ENCODE measurements around the gene SLC35B4. TPM values are rescaled to one million over a fixed set of nuclear protein-coding genes. Genes with fewer than 3 reads are reported as not detected.

Gene SLC35B4
- total and polyA plus RNA-seq, 2 experiments from 2014 or later, result 12.9 to 22.2 TPM

- no peak overlapping the region for H3K4me2 ChIP-seq (ENCODE audit: unreplicated experiment)
- H4K20me1 ChIP-seq (ENCODE audit: insufficient read depth), result no peaks in the 10 kb centered on the region
- no peak overlapping the region for H3K9ac ChIP-seq
- WGBS, 2 experiments (ENCODE audit: low coverage in 1 of 2, low lambda C conversion rate in 2 of 2, missing lambda C conversion rate in 2 of 2), result 37 to 62% methylated on average over 1 of the region's 1 CpG
- H3K27me3 ChIP-seq (replicated peaks; ENCODE audit: insufficient read depth), result no peaks in the 10 kb centered on the region
- H3K79me2 ChIP-seq (ENCODE audit: insufficient read depth), result no peaks in the 10 kb centered on the region
- no peak for DNase-seq
- in situ Hi-C loops (cut with MboI), result no loop called here
- no peaks in the 10 kb centered on the region for H3K36me3 ChIP-seq (ENCODE audit: low read depth)
- H3K4me1 ChIP-seq (ENCODE audit: insufficient read depth), result no peaks in the 10 kb centered on the region
- no peaks in the 10 kb centered on the region for H3F3A ChIP-seq (ENCODE audit: insufficient read depth)
- no peak for TF ChIP-seq EZH2 (IDR thresholded peaks at IDR 0.05; ENCODE audit: insufficient read depth, poor library complexity, severe bottlenecking)
- no peak for TF ChIP-seq EZH2phosphoT487 (IDR thresholded peaks at IDR 0.05; ENCODE audit: insufficient read depth, low read depth)
- no peaks in the 10 kb centered on the region for H3K9me2 ChIP-seq (ENCODE audit: insufficient read depth)
- no peak overlapping the region for H3K27ac ChIP-seq
- no peak overlapping the region for H3K4me3 ChIP-seq
- H2AFZ ChIP-seq, result no peak overlapping the region
- H3K9me3 ChIP-seq (ENCODE audit: low read depth), result no peaks in the 10 kb centered on the region
Measured at GRCh38 chr7:134350709-134351108, 34.0 kb upstream of the SLC35B4 start.

GRCh38 chr7:134347567-134347966, 30.8 kb upstream of the SLC35B4 start:
- no peak overlapping the region for H3K27ac ChIP-seq
- H3K9me2 ChIP-seq (ENCODE audit: insufficient read depth), result no peaks in the 10 kb centered on the region
- 0 out of 2 replicates have a peak, but pooled peaks cover 6% of the 10 kb centered on the region for H3K27me3 ChIP-seq (replicated peaks; ENCODE audit: insufficient read depth)
- no peaks in the 10 kb centered on the region for H3F3A ChIP-seq (ENCODE audit: insufficient read depth)
- H4K20me1 ChIP-seq (ENCODE audit: insufficient read depth), result no peaks in the 10 kb centered on the region
- H3K9ac ChIP-seq, result no peak overlapping the region
- H3K9me3 ChIP-seq (ENCODE audit: low read depth), result no peaks in the 10 kb centered on the region
- H3K4me2 ChIP-seq (ENCODE audit: unreplicated experiment), result no peak overlapping the region
- DNase-seq, result no peak
- 48 to 53% methylated on average over 5 of the region's 5 CpGs for WGBS, 2 experiments (ENCODE audit: low coverage in 1 of 2, low lambda C conversion rate in 2 of 2, missing lambda C conversion rate in 2 of 2)
- no peaks in the 10 kb centered on the region for H3K79me2 ChIP-seq (ENCODE audit: insufficient read depth)
- no peaks in the 10 kb centered on the region for H3K4me1 ChIP-seq (ENCODE audit: insufficient read depth)
- no peaks in the 10 kb centered on the region for H3K36me3 ChIP-seq (ENCODE audit: low read depth)
- in situ Hi-C loops (cut with MboI), result no loop called here
- no peak overlapping the region for H2AFZ ChIP-seq
- no peak overlapping the region for H3K4me3 ChIP-seq
- TF ChIP-seq EZH2 (IDR thresholded peaks at IDR 0.05; ENCODE audit: insufficient read depth, poor library complexity, severe bottlenecking) (no peak), EZH2phosphoT487 (IDR thresholded peaks at IDR 0.05; ENCODE audit: insufficient read depth, low read depth) (no peak)

GRCh38 chr7:134343796-134344195, 27.1 kb upstream of the SLC35B4 start:
- Histone ChIP-seq H4K20me1 (ENCODE audit: insufficient read depth) (no peaks in the 10 kb centered on the region), H3K79me2 (ENCODE audit: insufficient read depth) (no peaks in the 10 kb centered on the region), H2AFZ (no peak overlapping the region), H3K36me3 (ENCODE audit: low read depth) (no peaks in the 10 kb centered on the region), H3K9me3 (ENCODE audit: low read depth) (no peaks in the 10 kb centered on the region), H3K27me3 (replicated peaks; ENCODE audit: insufficient read depth) (peaks cover 24% of the 10 kb centered on the region), H3K27ac (no peak overlapping the region), H3K9ac (no peak overlapping the region), H3F3A (ENCODE audit: insufficient read depth) (no peaks in the 10 kb centered on the region), H3K4me3 (no peak overlapping the region), H3K4me1 (ENCODE audit: insufficient read depth) (no peaks in the 10 kb centered on the region), H3K9me2 (ENCODE audit: insufficient read depth) (no peaks in the 10 kb centered on the region), H3K4me2 (ENCODE audit: unreplicated experiment) (no peak overlapping the region)
- DNase-seq, result no peak
- in situ Hi-C loops (cut with MboI), result no loop called here
- 62 to 64% methylated on average over 6 of the region's 6 CpGs for WGBS, 2 experiments (ENCODE audit: low coverage in 1 of 2, low lambda C conversion rate in 2 of 2, missing lambda C conversion rate in 2 of 2)
- no peak for TF ChIP-seq EZH2 (IDR thresholded peaks at IDR 0.05; ENCODE audit: insufficient read depth, poor library complexity, severe bottlenecking)
- no peak for TF ChIP-seq EZH2phosphoT487 (IDR thresholded peaks at IDR 0.05; ENCODE audit: insufficient read depth, low read depth)

- Histone ChIP-seq H3K79me2 (ENCODE audit: insufficient read depth) (no peaks in the 10 kb centered on the region), H3K4me3 (no peak overlapping the region), H4K20me1 (ENCODE audit: insufficient read depth) (no peaks in the 10 kb centered on the region), H3K4me1 (ENCODE audit: insufficient read depth) (no peaks in the 10 kb centered on the region), H3K36me3 (ENCODE audit: low read depth) (no peaks in the 10 kb centered on the region), H3K9me2 (ENCODE audit: insufficient read depth) (no peaks in the 10 kb centered on the region), H3K9me3 (ENCODE audit: low read depth) (no peaks in the 10 kb centered on the region), H3F3A (ENCODE audit: insufficient read depth) (no peaks in the 10 kb centered on the region), H3K4me2 (ENCODE audit: unreplicated experiment) (no peak overlapping the region), H3K27ac (no peak overlapping the region), H3K27me3 (replicated peaks; ENCODE audit: insufficient read depth) (peaks cover 24% of the 10 kb centered on the region), H2AFZ (no peak overlapping the region), H3K9ac (no peak overlapping the region)
- DNase-seq, result no peak
- TF ChIP-seq EZH2phosphoT487 (IDR thresholded peaks at IDR 0.05; ENCODE audit: insufficient read depth, low read depth), result no peak
- no peak for TF ChIP-seq EZH2 (IDR thresholded peaks at IDR 0.05; ENCODE audit: insufficient read depth, poor library complexity, severe bottlenecking)
- in situ Hi-C loops (cut with MboI), result no loop called here
Measured at GRCh38 chr7:134343136-134343535, 26.4 kb upstream of the SLC35B4 start.

GRCh38 chr7:134339475-134339874, 22.7 kb upstream of the SLC35B4 start:
- Histone ChIP-seq H3K4me3 (no peak overlapping the region), H4K20me1 (ENCODE audit: insufficient read depth) (no peaks in the 10 kb centered on the region), H3K9me3 (ENCODE audit: low read depth) (no peaks in the 10 kb centered on the region), H2AFZ (no peak overlapping the region), H3K27me3 (replicated peaks; ENCODE audit: insufficient read depth) (peaks cover 26% of the 10 kb centered on the region), H3K27ac (no peak overlapping the region), H3K9ac (no peak overlapping the region), H3K36me3 (ENCODE audit: low read depth) (no peaks in the 10 kb centered on the region), H3K79me2 (ENCODE audit: insufficient read depth) (no peaks in the 10 kb centered on the region), H3F3A (ENCODE audit: insufficient read depth) (no peaks in the 10 kb centered on the region), H3K9me2 (ENCODE audit: insufficient read depth) (no peaks in the 10 kb centered on the region), H3K4me2 (ENCODE audit: unreplicated experiment) (no peak overlapping the region), H3K4me1 (ENCODE audit: insufficient read depth) (no peaks in the 10 kb centered on the region)
- DNase-seq, result no peak
- in situ Hi-C loops (cut with MboI), result no loop called here
- no peak for TF ChIP-seq EZH2 (IDR thresholded peaks at IDR 0.05; ENCODE audit: insufficient read depth, poor library complexity, severe bottlenecking)
- no peak for TF ChIP-seq EZH2phosphoT487 (IDR thresholded peaks at IDR 0.05; ENCODE audit: insufficient read depth, low read depth)
- 25 to 29% methylated on average over 4 of the region's 4 CpGs for WGBS, 2 experiments (ENCODE audit: low coverage in 1 of 2, low lambda C conversion rate in 2 of 2, missing lambda C conversion rate in 2 of 2)

Measured in GM23248 (cell line).